NCI-H82 (cell line): ENCODE measurements around the gene PSMD1.
"Not testable (repeated sequence)": the region's sequence is repeated elsewhere in the genome, so short reads cannot be mapped to it uniquely, and the experiment has no call there.

Source experiments
- DNase-seq: peaks from one replicate; lab custom pipeline; 2025; lab: John Stamatoyannopoulos, UW

Gene PSMD1

DNA sequence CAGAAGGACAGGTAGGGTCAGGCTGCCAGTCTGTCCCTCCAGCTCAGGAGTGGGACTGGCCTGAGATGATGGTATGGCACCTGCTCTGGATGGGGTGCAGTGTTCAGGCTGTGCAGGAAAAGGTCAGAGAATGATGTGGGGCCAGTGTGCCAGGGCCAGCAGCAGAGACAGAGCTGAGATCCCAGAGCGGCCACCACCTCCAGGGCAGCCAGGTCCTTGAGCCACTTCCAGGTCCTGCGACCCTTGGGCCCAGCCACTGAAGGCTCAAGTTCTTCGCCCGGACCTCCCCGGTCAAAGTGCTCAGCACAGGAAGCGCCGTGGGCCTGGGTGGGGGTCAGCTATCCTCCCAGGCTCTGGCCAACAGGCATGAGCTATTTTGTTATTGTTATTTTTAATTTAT lies 129.7 kb downstream of the PSMD1 start:
- DNase-seq = no peak

DNA sequence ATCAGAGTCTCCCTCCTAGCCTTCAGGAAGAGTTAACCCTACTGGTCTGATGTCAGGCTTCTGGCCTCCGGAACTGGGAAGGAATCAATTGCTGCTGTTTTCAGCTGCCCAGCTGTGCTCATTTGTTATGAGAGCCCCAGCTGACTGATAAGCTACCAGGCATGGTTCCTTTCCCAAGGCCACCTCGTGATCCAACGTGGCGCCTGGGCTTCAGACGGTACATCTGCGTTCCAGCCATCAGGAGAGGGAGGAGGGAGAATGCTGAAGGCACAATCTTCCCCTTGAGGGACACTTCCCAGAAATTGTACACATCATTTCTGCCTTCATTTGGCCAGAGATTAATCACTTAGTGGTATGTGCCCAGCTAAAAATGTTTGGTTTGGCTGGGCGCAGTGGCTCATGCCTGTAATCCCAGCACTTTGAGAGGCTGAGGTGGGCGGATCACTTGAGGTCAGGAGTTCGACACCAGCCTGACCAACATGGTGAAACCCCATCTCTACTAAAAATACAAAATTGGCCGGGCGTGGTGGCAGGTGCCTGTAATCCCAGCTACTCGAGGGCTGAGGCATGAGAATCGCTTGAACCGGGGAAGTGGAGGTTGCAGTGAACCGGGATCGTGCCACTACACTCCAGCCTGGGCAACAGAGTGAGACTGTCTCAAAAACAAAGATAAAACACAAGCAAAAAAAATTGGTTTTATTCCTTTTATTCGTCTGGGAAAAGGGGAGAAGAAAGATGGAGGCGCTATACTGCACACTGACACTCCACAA lies 131.3 kb downstream of the PSMD1 start:
- DNase-seq = no peak

GRCh38 chr2:231188506-231189170 lies 132.0 kb downstream of the PSMD1 start:
- no peak for DNase-seq

- no peak for DNase-seq
Observed at GRCh38 chr2:231189171-231189530, 132.5 kb downstream of the PSMD1 start.

GRCh38 chr2:231189571-231190495 lies 133.2 kb downstream of the PSMD1 start:
- DNase-seq = no peak

DNA sequence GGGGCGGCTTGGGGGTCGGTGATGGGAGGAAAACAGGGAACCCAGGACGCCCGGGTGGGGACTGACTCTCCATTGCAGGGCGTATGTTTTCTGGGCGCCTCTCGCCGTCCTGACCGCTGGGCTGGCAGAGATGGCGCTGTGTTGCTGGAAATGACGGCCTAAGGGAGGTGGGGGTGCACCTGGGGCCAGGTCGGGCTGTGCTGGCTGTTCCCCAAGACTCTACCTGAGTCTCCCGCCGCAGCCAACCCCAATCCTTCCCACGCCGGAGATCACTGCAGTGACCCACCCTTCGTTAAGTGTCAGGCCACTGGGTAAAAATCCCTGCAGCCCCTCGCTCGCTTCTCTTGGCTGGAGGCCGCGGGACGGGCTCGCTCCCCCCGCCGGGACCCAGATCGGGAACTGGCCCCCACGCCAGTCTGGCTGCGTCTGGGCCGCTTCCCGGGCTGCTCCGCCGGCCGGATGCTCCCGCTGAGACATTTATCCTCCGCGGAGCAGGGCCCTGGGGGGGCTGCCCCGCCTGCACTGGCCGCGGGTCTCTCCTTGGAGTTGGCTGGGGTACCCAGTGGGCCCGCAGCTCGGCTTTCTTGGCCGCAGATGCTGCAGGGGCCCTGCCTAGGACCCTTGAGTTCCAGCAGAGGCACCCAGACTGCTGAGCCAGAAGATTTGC lies 134.0 kb downstream of the PSMD1 start:
- DNase-seq = no peak

GRCh38 chr2:231191896-231192872 lies 135.5 kb downstream of the PSMD1 start:
- DNase-seq = peak; percentile 81

- no peak for DNase-seq
Observed at GRCh38 chr2:231193216-231193615, 136.5 kb downstream of the PSMD1 start.

- no peak for DNase-seq
Observed at GRCh38 chr2:231196592-231196991, 139.9 kb downstream of the PSMD1 start.

DNA sequence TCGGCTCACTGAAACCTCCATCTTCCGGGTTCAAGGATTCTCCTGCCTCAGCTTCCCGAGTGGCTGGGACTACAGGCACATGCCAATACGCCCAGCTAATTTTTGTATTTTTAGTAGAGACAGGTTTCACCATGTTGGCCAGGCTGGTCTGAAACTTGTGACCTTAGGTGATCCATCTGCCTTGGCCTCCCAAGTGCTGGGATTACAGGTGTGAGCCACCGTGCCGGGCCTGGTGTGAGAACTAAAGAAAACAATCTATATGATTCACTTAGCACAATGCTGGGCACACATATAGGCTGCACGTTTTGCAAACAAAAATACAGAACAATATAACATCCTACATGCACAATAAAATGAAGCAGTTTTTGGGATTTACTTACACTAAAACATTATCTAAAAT lies 140.5 kb downstream of the PSMD1 start:
- not testable (repeated sequence) for DNase-seq

GRCh38 chr2:231197706-231198290 lies 141.1 kb downstream of the PSMD1 start:
- DNase-seq = peak; percentile 38

GRCh38 chr2:231198291-231199173 lies 141.9 kb downstream of the PSMD1 start, which contains the start of gene ARMC9:
TSS of gene ARMC9 (plus strand) at chr2:231198631. CDS start at chr2:231206239, 7,608 bp downstream.
- DNase-seq = peak; percentile 95

GRCh38 chr2:231199219-231199618 lies 142.6 kb downstream of the PSMD1 start:
- DNase-seq = peak; percentile 80

GRCh38 chr2:231200805-231201474 lies 144.3 kb downstream of the PSMD1 start:
- peak; percentile 74 for DNase-seq

DNA sequence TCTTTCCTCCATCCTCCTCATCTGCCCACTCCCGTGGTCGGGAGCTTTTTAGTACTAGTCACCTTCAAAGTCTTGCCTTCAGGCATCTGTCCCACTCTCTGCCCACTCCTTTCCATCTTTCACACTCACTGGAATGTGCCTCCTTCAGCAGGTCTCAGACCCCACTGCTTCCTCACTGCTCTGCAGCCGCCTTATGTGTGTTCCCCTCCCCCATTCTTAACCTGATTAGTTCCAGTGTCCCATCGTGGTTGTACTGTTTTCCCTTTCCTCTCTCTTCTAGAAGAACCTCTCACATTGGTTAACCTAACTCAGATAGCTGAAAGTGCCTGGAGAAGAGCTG lies 144.8 kb downstream of the PSMD1 start:
- peak; percentile 59 for DNase-seq

DNA sequence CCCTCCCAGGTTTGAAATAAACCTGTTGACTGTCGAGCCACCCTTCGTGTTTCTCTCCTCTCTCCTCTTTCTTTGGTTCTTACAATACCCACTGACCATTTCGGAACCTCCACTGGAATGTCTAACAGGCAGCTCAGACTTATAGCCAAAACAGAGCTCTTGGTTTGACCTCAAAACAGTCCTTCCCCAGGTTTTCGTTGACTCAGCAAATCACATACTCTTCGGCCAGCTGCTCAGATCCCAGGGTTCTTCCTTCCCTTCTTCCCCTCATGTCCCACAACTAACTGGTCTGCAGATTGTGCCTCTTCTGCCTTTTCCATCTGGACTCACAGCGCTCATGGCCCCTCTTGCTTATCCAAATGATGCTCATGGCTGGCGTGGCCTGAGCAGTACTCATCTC lies 146.4 kb downstream of the PSMD1 start:
- DNase-seq = no peak

DNA sequence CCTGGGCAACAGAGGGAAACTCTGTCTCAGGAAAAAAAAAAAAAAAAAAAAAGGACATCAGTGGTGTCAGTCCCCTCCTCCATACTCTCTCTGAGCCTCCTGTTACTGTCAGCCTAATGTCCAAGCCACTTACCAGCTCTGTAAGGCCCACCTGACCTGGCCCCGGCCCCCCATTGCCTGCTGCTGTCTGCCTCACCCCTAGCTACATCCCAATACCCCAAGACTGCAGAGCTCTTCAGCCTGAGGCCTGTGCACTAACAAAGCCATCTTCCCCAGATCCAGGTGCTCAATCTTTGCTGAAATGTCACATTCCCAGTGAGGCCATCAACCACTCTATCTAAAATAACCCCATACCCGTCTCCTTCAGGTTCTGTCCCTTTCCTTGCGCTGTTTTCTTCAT lies 147.5 kb downstream of the PSMD1 start:
- DNase-seq = no peak

- DNase-seq = no peak
Observed at GRCh38 chr2:231204581-231204980, 147.9 kb downstream of the PSMD1 start.

GRCh38 chr2:231207734-231208133 lies 151.1 kb downstream of the PSMD1 start:
- no peak for DNase-seq
